K562 (cell line): ENCODE measurements around the gene MVP. TPM values are rescaled to one million over a fixed set of nuclear protein-coding genes. Genes with fewer than 3 reads are reported as not detected.

Source experiments
- IRF1 ChIP-seq: sonication (generic); formaldehyde crosslinking; IDR thresholded peaks from 2 replicates; pipeline ENCODE4 v1.8.0; 2022; ENCODE audit warnings: missing genetic modification reagents, mild to moderate bottlenecking, borderline replicate concordance
- MGA ChIP-seq: fragments of 450-650 bp; IDR thresholded peaks from 2 replicates; pipeline ENCODE4 v1.6.1; 2016; ENCODE audit warnings: mild to moderate bottlenecking, moderate library complexity
- NR2C2 ChIP-seq, 2 experiments: fragments of 200-800 bp in 1 of 2; sonication (Bioruptor generic) in 1 of 2; sonication (generic) in 1 of 2; formaldehyde crosslinking in 1 of 2; IDR thresholded peaks; 2 replicates each; pipeline versions ENCODE4 v1.6.1 to v1.8.0; 2016 to 2022; ENCODE audit warnings: mild to moderate bottlenecking in 1 of 2, missing compliant biosample characterization in 1 of 2, missing genetic modification characterization in 1 of 2, missing genetic modification reagents in 1 of 2
- SIN3A ChIP-seq, 2 experiments: fragments of 150-350 bp in 1 of 2; IDR thresholded peaks; 2 replicates each; pipeline ENCODE4 v1.6.1; 2011 to 2016; ENCODE audit warnings: borderline replicate concordance in 2 of 2, low read depth in 2 of 2, low read length in 2 of 2, mild to moderate bottlenecking in 2 of 2, moderate library complexity in 2 of 2; ENCODE audit not compliant: control insufficient read depth in 1 of 2
- polyA plus RNA-seq, 8 experiments: library from polyadenylated mRNA; depleted of rRNA in 4 of 8; stranded (reverse) in 5 of 8; unstranded in 3 of 8; fragments of >200 nt; fragmentation: Nextera tagmentation in 2 of 8; fragmentation: Illumina TruSeq in 1 of 8; extraction: Ambion mirVana in 2 of 8; extraction: Trizol in 1 of 8; gene quantifications; 2 replicates each; pipeline versions ENCODE4 v1.2.1 to v1.2.3, GENCODE V29; 2011 to 2014; ENCODE audit warnings: inconsistent platforms in 1 of 8, missing spikeins in 1 of 8
- total RNA-seq, 7 experiments: library from RNA; depleted of rRNA in 6 of 7; stranded (reverse); fragments of >200 nt in 6 of 7; fragmentation: Illumina TruSeq in 2 of 7; extraction: Trizol in 2 of 7; gene quantifications; 2 replicates each; pipeline versions ENCODE4 v1.2.1 to v1.2.3, GENCODE V29; 2011 to 2021; ENCODE audit warnings: low replicate concordance in 1 of 7

MVP gene
- total and polyA plus RNA-seq, 9 of the 15 experiments (the other 6 are each of a cell fraction or from before 2014, with no cell fraction given), result 0.39 to 1.9 (median 0.76) TPM; not detected in 2

DNA sequence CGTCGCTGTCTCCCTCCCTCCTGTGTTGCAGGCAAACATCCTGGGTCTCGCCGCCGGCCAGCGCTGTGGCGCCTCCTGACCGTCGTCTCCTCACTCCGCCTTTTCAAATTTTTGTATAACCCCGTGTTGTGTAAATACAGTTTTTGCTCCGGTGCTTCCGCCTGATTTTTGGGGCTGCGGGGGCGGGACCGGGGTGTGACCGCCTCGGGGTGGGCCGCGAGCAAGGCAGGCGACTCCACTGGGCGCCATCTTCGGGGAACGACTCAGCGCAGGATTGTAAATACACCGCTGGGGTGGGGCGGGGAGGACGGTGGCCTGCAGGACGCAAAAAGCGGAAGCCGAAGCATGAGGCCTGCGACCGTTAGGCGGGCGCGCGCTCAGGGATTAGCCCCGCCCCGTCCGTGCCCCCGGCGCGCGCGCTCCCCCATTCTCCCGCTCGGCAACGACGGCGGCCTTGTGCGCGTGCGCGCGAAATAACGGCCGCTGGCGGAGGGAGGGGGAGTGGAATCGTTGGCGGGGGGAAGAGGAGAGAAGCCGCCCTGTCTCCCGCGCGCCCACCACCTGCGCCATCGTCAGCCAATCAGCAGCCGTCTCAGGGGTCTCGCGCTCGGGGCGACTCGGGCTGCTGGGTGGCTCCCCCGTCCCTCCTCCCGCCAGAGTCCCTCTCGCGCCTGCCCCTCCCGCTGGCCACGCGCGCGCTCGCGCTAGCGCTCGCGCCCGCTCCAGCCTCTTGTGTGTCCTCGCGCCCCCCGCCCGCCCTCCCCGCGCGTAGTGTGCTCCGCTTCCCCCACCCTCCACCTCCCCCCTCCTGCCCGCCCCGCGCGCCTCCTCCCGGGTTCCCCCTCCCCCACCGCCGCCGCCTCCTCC is 14.8 kb upstream of the MVP start (continued):
- TF ChIP-seq MGA, result peak; percentile 96
- TF ChIP-seq SIN3A (IDR thresholded peaks at IDR 0.05; ENCODE audit: borderline replicate concordance in 2 of 2, control insufficient read depth in 1 of 2, low read depth in 2 of 2, low read length in 2 of 2), result peak; percentile 25 to 87; a peak in 2 of 4 replicates
- no peak for TF ChIP-seq IRF1 (CRISPR knock-in tag)
- no peak for TF ChIP-seq NR2C2 (CRISPR knock-in tag; IDR thresholded peaks at IDR 0.05)
- TF ChIP-seq NR2C2 (tag; IDR thresholded peaks at IDR 0.05), result peak; percentile 74
